ENCODE results near the gene PLAAT3.
"Not testable (repeated sequence)": the region's sequence is repeated elsewhere in the genome, so short reads cannot be mapped to it uniquely, and the experiment has no call there.

DNA sequence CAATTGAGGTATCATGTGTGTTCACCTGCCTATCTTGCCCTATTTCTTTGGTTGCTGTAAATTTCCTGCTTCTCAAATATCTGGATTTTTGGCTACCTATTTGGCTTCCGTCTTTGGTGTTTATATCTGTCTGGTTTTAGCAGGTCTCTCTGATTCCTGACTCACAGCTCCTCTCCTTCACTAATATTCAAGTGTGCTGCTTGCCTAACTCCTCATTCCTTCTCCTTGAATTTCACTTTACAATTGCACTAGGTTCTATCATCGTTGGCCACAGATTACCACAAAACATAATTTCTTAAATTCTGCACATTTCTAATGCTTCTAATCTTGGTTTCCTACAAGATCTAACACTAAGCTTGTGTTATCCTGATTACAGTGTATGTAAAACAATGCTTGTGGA lies 71.7 kb downstream of the PLAAT3 start:
- TF ChIP-seq, protein P1, sequence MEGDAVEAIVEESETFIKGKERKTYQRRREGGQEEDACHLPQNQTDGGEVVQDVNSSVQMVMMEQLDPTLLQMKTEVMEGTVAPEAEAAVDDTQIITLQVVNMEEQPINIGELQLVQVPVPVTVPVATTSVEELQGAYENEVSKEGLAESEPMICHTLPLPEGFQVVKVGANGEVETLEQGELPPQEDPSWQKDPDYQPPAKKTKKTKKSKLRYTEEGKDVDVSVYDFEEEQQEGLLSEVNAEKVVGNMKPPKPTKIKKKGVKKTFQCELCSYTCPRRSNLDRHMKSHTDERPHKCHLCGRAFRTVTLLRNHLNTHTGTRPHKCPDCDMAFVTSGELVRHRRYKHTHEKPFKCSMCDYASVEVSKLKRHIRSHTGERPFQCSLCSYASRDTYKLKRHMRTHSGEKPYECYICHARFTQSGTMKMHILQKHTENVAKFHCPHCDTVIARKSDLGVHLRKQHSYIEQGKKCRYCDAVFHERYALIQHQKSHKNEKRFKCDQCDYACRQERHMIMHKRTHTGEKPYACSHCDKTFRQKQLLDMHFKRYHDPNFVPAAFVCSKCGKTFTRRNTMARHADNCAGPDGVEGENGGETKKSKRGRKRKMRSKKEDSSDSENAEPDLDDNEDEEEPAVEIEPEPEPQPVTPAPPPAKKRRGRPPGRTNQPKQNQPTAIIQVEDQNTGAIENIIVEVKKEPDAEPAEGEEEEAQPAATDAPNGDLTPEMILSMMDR (IDR thresholded peaks at IDR 0.05; ENCODE audit: low read depth, low read length): not testable (repeated sequence)
- not testable (repeated sequence) for TF ChIP-seq EZH2phosphoT487 (IDR thresholded peaks at IDR 0.05; ENCODE audit: low read depth)
